GM21515 (cell line): ENCODE measurements around the gene BUB1B.
"Not testable (repeated sequence)": the region's sequence is repeated elsewhere in the genome, so short reads cannot be mapped to it uniquely, and the experiment has no call there.

ENCODE experiments used
- ATAC-seq: cut with Tn5 transposase; IDR thresholded peaks from one replicate; pipeline ENCODE4 v1.9.1; 2021; ENCODE audit not compliant: unreplicated experiment

Gene BUB1B

DNA sequence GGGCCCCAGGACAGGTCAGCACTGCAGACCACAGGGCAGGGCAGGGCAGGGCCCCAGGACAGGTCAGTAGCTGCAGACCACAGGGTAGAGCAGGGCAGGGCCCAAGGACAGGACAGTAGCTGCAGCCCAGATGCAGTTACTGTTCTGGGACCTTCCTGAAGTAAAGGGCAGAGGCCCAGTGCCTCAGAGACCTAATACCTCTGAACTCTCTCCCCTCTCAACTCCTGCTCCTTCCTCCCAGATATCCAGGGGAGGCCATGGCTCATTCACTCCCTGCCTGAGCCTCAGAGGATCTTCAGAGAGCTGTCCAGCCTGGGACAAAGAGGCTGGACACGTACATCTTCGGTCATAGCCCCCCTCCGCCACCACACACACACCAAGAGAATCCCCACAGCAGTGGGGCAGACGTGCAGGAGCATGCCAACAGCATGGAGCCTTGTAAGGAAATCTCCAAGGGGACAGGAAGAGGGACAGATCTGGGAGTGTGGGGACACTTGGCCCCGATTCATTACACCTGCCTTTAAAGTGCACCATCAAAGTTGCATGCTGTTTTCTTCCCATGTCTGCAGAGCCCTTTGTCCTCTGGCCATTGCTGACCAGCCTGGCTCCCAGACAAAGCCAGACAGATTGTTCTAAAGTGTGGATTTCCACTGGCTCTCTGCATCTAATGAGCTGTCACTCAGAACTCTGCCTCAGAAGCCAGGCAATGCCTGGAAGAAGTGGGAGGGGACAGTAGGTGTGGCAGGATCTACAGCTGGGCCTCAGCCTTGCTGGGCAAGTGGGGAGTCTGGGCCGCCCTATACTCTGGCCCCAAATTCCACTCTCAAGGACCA is 24.2 kb upstream of the BUB1B start:
- no peak for ATAC-seq

GRCh38 chr15:40137303-40138200 is 23.3 kb upstream of the BUB1B start:
- ATAC-seq: no peak

DNA sequence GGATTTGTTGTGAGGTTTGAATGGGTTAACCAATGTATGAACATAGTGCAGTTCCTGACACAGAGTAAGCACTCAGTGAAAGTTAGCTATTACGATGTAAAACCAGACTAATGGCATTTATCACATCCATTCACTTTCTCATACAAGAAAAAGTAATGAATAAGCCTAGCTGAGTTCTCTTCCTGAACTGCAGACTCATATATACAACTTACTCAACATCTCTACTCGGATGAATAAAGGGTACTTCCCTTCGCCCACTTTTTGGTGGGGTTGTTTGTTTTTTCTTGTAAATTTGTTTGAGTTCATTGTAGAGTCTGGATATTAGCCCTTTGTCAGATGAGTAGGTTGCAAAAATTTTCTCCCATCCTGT is 22.7 kb upstream of the BUB1B start:
- not testable (repeated sequence) for ATAC-seq

- ATAC-seq: no peak
These were observed 18.4 kb upstream of the BUB1B start for GRCh38 chr15:40142428-40142827.

- no peak for ATAC-seq
These were observed 14.8 kb upstream of the BUB1B start for GRCh38 chr15:40146037-40146436.

- no peak for ATAC-seq
These were observed 11.5 kb upstream of the BUB1B start for GRCh38 chr15:40149339-40149738.

DNA sequence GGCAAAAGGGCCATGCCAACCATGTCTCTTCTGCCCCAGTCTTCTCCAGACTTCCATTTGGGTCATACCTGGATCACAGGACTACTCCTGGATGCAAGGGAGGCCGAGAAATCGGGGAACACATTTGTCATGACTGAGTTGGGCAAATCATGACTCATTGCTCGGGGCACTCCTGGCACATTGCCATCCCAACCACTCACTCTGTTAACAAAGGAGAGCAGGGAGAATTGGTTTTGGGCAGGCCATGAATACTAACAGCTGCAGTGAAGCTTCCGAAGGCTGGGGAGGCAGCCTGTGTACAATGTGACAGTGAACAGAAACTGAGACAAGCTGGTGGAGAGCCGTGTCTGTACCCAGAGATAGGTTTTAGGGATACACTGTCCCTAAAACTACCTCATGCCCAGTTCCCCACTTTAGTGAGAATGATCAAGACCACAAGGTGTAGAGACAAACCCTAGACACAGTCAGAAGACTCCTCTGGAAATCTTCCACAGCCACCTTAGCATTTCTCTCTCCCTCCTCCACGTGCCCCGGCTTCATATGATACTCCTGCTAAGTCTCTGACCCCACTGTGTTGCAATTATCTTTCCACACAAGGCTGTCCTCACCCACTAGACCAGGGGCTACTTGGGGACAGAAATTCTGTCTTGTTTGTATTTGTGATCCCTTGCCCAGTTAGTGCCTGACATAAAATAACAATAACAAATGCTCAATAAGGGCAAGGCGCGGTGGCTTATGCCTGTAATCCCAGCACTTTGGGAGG is 10.5 kb upstream of the BUB1B start:
- ATAC-seq: no peak

GRCh38 chr15:40151499-40151898 is 9.4 kb upstream of the BUB1B start:
- ATAC-seq: no peak

DNA sequence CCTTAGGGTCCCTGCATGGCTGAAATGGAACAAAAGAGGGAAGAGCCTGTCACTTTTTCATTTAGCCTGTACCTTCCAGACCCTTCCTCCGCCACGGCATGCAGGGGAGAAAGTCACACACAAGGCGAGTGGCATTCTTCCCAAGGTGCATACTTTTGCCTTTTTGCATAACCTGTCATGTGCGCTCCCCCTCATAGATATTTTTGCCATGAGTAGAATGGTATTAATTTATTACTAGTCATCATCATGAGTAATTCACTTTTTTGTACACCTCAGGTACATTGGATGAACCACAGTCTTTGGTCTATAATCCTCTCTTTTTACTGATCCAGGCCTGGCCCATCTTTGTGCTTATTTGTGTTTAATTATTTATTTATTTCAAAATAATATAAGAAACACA is 8.9 kb upstream of the BUB1B start:
- no peak for ATAC-seq

DNA sequence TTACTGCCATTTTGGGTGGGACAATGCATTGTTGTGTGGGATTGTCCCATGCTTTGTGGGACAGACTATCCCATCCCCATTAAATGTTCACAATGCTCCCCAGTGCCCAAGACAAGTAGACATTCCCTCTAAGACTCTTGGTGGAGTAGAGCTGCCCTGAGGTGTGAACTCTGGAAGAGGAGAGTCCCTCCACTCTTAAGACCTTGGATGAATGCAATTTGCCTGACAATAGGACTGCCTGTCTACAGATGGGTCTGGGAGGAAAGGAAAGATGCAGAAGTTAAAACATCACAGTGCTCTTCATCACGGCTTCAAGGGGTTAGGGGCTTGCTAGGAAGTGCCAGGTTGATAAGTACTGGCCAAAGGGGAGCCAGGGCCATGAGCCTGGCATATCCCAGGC is 6.0 kb upstream of the BUB1B start:
- not testable (repeated sequence) for ATAC-seq

GRCh38 chr15:40155270-40155910 is 5.5 kb upstream of the BUB1B start:
- ATAC-seq: no peak

DNA sequence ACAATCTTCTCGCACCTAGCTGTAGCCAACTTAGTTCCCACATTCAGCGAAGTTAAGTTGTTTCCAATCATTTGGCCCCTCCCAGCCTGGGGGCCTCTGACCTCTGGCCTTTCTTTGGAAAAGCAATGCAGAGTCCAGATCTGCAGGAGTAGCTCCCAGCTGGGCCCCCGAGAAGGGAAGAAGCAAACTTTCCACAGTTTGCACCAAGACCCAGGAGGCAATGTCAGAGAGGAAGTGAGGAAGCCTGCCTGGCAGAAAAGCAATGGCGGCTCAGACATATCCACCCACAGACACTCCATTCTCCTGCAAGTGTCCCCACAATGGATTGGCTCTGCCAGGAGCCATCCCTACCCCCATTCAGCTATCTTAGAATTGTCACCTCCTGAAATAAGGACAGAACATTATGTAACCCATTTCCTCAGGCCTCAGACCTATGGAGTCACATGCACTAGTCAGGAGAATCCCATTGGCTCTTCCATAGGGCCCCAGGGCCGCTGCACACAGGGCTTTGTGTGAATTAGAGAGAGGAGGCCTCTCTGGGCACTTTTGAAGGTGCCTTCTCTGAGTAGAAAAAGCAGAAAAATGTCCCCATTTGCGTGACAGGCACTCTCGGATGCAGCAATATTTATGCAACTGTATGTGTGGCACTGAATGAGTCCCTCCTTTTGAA is 3.0 kb upstream of the BUB1B start:
- no peak for ATAC-seq

DNA sequence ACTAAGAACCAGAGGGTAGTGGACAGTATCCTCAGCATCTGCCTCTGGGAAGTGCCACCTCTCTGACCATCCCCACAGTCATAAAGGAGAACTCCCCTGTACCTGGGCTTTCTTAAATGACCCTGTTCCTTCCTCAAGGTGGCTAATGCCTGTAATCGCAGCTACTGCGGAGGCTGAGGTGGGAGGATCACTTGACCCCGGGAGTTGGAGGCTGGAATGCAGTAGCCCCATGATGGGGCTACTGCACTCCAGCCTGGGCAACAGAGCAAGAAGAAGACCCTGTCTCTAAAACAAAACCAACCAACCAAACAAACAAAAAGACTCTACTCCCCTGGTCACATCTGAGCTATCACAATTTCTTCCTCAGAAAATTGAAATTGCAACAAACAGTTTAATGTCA is 848 bp upstream of the BUB1B start:
- ATAC-seq: no peak

- no peak for ATAC-seq
These were observed 973 bp downstream of the BUB1B start for GRCh38 chr15:40161693-40162391.

DNA sequence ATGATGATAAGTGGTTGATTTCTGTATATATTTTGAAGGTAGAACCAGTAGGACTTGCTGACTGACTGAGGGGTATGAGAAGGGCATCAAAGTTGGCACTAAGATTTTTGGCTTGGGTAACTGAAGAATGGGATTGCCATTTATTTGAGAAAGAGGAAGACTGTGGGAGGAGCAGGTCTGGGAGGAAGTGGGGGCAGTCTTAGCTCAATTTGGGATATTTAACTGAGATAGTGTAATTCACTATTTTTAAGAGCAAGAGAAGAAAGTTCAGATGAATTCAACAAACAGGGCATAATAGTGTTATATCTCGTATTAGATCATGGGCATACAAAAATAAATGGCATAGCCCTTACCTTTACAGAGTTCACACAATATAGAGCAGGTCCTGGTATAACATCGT is 1.7 kb downstream of the BUB1B start:
- ATAC-seq: no peak

- no peak for ATAC-seq
These were observed 3.0 kb downstream of the BUB1B start for GRCh38 chr15:40163657-40164416.

- ATAC-seq: not testable (repeated sequence)
These were observed 6.5 kb downstream of the BUB1B start for GRCh38 chr15:40167374-40167773.

- no peak for ATAC-seq
These were observed 14.3 kb downstream of the BUB1B start for GRCh38 chr15:40175160-40175559.
